Activated CD8-positive, alpha-beta memory T cell treated with anti-CD3 and anti-CD28 coated beads for 36 hours (primary cell): ENCODE measurements around the gene MARS1. TPM values are rescaled to one million over a fixed set of nuclear protein-coding genes. Genes with fewer than 3 reads are reported as not detected.
"Not testable (repeated sequence)": the region's sequence is repeated elsewhere in the genome, so short reads cannot be mapped to it uniquely, and the experiment has no call there.

Experiments
- CTCF ChIA-PET: fragments of 350-600 bp; sonication (Branson Sonifier 250); formaldehyde crosslinking; loops from one replicate; lab custom pipeline; 2021; ENCODE audit warnings: antibody characterized with exemption; lab: Charles Lee
- POLR2A ChIA-PET: fragments of 350-600 bp; sonication (Branson Sonifier 250); formaldehyde crosslinking; loops from one replicate; lab custom pipeline; 2021; ENCODE audit warnings: antibody characterized with exemption; lab: Charles Lee
- total RNA-seq, 2 experiments: library from RNA; stranded (reverse); gene quantifications; one replicate each; pipeline ENCODE4 v1.2.3, GENCODE V29; 2021

Gene MARS1
- 100 to 1,000 TPM; 438 to 455 TPM for total RNA-seq

DNA sequence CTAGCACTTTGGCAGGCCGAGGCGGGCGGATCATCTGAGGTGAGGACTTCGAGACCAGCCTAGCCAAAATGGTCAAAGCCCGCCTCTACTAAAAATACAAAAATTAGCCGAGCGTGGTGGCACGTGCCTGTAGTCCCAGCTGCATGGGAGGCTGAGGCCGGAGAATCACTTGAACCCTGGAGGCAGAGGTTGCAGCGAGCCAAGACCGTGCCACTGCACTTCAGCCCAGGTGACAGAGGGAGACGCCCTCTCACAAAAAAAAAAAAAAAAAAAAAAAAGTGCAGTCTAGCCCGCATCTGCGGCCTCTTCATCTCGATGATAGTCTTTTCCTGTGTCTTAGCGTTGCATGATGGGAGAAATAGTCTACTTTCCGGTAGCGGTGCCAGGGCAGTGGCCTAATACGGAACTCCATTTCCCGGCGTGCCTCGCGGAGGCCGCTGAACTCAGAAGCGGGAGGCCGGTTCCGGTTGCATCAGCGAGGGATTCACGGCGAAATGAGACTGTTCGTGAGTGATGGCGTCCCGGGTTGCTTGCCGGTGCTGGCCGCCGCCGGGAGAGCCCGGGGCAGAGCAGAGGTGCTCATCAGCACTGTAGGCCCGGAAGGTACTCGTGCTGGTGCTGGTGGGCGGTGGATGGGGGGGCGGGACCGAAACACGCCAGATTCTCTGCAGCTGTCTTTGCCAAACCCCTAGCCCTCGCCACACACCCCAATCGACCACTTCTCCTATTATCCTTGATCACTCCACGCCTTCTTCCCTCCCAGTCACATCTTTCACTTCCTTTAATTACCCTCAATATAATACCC, at the start of gene MARS1:
MARS1 (plus strand) TSS at position 472 of the 805 bp plus-strand sequence; CDS start at position 495, 23 bp downstream.
- ChIA-PET POLR2A (interaction anchor here (1.6 kb wide), 1 partner anchor 32 kb away, joined by 7 read pairs; the partner anchor contains the start of gene DDIT3), CTCF (interaction anchor here (0.8 to 1.6 kb wide), 6 partner anchors 8 to 53 kb away, joined by 3 to 5 read pairs (median 4); partner anchors contain the start of genes ARHGAP9, DDIT3 and INHBC)

DNA sequence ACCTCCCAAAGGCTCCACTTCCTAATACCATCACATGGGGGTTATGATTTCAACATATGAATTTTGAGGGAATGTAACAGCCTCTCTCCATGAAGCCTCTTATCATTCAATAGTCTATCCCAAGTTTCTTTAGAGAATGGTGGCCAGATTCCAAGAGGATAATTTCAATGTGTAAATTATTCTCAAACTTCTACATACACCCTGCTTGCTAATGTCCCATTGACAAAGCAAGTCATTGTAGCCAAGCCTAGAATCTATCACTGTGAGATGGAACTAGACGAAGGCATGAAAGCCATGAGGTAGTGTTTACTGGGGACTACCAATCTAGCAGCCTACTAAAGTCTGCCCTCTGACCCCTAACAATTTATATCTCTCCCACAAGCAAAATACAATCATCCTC, 49.5 kb upstream of the MARS1 start:
- ChIA-PET POLR2A (no interaction called here), CTCF (interaction anchor here (0.6 to 1.4 kb wide), 2 partner anchors 15 to 46 kb away, joined by 3 to 4 read pairs; no protein-coding TSS in a partner anchor)

DNA sequence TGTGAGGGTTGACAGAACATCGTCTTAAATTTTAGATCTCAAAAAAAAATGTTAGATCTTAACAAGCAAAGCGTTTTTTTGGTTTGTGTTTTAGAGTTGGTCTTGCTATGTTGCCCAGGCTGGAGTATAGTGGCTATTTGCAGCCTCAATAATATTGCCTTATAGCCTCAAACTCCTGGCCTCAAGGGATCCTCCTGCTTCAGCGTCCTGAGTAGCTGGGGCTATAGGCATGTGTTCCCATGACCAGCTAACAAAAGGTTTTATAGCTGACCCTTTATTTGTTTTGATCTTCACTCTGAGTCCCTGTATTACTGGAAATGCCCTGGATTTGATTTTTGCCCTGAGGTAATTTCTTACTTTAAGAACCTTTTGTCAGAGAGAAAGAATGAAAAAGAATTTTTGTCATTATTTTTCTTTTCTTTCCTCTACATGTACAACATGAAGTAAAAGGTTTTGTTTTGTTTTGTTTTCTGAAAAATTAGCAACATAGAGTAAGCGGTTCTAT, 48.1 kb upstream of the MARS1 start:
- POLR2A ChIA-PET, result no interaction called here
- CTCF ChIA-PET, result no interaction called here

DNA sequence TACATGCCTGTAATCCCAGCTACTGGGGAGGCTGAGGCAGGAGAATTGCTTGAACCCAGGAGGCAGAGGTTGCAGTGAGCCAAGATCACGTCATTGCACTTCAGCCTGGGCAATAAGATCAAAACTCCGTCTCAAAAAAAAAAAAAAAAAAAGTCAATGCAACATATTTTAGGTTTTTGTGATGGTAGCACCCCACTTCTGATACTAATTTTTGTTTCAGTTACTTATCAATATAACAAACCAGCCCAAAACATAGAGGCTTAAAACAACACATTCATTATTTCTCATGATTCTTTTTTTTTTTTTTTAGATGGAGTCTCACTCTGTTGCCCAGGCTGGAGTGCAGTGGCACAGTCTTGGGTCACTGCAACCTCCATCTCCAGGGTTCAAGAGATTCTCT, 46.5 kb upstream of the MARS1 start:
- POLR2A ChIA-PET, result not testable (repeated sequence)
- CTCF ChIA-PET, result interaction anchor here (2.3 kb wide), 1 partner anchor 11 kb away, joined by 10 read pairs; no protein-coding TSS in a partner anchor

DNA sequence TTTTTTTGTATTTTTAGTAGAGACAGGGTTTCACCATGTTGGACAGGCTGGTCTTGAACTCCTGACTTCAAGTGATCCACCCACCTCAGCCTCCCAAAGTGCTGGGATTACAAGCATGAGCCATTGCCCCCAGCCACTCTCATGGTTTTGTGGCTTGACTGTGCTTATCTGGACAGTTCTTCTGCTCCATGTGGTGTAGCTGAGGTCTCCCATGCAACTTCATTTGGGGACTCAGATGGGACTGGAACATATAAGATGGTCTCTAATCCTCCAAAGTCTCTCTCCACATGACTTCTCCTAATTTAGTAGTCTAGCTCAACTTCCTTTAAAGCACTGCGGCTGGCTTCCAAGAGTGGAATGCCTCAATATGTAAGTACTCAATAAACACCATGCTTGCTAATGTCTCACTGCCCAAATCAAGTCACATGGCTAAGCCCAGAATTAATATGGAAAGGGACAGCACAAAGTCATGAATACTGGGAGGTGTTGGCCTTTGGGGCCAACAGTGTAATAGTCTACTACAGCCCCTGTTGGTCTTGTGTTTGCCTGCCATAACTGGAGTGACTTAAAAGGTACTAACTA, 45.9 kb upstream of the MARS1 start:
- POLR2A ChIA-PET, result no interaction called here

DNA sequence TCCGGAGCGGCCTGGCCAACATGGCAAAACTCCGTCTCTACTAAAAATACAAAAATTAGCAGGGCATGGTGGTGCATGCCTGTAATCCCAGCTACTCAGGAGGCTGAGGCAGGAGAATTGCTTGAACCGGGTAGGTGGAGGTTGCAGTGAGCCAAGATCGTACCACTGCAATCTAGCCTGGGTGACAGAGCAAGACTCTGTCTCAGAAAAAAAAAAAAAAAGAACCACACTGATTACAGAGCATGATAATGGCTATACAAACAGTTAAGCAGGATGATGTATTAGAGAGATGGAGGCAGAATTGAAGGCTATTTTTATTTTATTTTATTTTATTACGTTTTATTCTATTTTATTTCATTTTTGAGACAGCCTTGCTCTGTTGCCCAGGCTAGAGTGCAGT, 43.5 kb upstream of the MARS1 start:
- CTCF ChIA-PET, result not testable (repeated sequence)

More for the DNA sequence above, 45.9 kb upstream of the MARS1 start:
- CTCF ChIA-PET, result interaction anchor here (2.3 kb wide), 1 partner anchor 11 kb away, joined by 10 read pairs; no protein-coding TSS in a partner anchor

DNA sequence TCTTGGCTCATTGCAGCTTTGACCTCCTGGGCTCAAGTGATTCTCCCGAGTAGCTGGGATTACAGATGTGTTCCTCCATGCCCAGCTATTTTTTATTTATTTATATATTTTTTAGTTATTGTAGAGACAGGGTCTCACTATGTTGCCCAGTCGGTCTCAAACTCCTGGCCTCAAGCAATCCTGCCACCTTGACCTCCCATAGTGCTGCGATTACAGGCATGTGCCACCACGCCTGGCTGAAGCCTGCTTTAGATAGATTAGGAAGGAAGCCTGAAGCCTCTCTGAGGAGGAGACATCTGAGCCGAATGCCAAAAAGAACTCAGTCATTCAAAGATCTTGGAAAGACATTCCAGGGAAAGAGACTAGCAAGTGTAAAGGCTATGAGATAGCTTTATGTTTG, 43.1 kb upstream of the MARS1 start:
- ChIA-PET POLR2A (no interaction called here), CTCF (no interaction called here)

More for the DNA sequence above, 43.5 kb upstream of the MARS1 start:
- POLR2A ChIA-PET, result not testable (repeated sequence)

DNA sequence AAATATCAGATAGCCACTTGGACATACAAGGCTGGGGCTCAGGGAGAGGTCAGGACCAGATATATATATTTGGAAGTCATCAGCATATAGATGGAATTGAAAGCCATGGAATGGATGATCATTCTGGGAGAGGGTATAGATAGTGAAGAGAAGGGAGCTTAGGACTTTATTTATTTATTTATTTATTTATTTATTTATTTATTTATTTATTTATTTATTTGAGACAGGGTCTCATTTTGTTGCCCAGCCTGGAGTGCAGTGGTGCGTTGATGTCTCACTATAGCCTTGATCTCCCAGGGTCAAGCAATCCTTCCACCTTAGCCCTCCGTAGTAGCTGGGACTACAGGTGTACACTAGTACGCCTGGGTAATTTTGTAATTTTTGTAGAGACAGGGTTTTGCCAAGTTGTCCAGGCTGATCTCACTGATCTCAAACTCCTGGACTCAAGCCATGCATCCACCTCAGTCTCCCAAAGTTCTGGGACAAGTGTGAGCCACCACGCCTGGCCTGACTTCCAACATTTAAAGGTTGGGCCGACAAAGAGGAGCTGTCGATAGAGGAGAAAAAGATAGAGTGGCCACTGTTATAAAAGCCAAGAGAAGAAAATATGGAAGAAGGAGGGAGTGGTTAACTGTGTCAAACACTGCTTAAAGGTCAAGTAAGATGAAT, 41.4 kb upstream of the MARS1 start:
- CTCF ChIA-PET, result interaction anchor here (0.6 to 1.8 kb wide), 4 partner anchors 13 to 190 kb away, joined by 3 to 8 read pairs (median 4); partner anchors contain the start of gene GLI1
- POLR2A ChIA-PET, result no interaction called here

DNA sequence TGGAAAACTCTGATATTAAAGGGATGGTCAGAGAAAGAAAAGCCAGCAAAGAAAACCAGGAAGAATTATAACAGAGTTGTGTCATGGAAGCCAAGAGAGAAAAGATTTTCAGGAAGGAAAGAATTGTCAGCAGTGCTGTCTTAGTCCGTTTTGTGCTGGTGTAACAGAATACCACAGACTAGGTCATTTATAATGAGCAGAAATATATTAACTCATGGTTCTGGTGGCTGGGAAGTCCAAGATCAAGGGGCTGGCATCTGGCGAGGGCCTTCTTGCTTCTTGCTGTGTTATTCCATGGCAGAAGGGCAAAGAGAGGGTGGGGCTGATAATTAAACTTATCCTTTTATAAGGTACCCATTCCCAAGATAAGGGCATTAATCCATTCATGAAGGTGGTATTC, 39.2 kb upstream of the MARS1 start:
- ChIA-PET CTCF (interaction anchor here (2.6 kb wide), 1 partner anchor 10 kb away, joined by 9 read pairs; no protein-coding TSS in a partner anchor), POLR2A (no interaction called here)

DNA sequence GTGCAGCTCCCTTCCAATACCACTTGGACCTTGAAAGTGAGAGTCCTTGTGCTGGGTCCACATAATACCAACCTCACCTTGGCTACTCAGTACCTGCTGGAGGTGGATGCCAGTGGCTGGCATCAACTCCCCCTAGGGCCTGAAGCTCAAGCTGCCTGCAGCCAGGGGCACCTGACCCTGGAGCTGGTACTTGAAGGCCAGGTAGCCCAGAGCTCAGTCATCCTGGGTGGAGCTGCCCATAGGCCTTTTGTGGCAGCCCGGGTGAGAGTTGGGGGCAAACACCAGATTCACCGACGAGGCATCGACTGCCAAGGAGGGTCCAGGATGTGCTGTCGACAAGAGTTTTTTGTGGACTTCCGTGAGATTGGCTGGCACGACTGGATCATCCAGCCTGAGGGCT, 38.5 kb upstream of the MARS1 start:
- ChIA-PET POLR2A (no interaction called here), CTCF (interaction anchor here (2.6 kb wide), 1 partner anchor 9 kb away, joined by 9 read pairs; no protein-coding TSS in a partner anchor)

DNA sequence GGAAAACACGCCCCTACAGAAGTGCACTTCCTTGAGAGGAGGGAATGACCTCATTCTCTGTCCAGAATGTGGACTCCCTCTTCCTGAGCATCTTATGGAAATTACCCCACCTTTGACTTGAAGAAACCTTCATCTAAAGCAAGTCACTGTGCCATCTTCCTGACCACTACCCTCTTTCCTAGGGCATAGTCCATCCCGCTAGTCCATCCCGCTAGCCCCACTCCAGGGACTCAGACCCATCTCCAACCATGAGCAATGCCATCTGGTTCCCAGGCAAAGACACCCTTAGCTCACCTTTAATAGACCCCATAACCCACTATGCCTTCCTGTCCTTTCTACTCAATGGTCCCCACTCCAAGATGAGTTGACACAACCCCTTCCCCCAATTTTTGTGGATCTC, 37.8 kb upstream of the MARS1 start:
- CTCF ChIA-PET, result interaction anchor here (0.7 to 2.6 kb wide), 5 partner anchors 9 to 32 kb away, joined by 3 to 9 read pairs (median 3); partner anchors contain the start of gene GLI1
- POLR2A ChIA-PET, result no interaction called here

DNA sequence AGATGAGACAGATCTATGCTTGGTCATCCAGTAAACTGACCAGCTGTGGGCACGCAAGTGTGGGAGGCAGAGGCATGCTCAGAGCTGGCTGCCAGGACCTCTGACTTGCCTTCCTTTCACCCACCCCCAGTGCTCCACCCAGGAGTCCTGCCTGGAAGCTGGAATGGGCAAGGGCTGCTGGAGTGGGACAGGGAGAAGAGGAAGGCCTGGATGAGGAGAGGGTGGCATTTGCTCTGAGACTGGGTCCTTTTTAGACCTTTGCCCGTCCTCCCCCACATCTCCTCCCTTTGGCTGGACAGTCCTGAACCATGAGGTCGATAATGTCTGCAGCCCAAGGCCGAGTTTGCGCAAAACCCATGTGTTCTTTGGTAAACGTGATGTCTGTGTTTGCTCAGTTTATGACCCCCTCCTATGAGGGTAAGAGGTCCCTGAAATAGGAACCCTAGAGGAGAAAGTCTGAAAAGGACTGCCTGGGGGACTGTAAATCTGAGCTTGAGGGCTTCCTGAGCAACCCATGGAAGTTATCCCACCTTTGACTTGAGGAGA, 36.6 kb upstream of the MARS1 start:
- ChIA-PET CTCF (interaction anchor here (0.8 to 3.1 kb wide), 4 partner anchors 9 to 198 kb away, joined by 3 to 26 read pairs (median 10); no protein-coding TSS in a partner anchor), POLR2A (interaction anchor here (0.5 to 1.8 kb wide), 3 partner anchors 14 to 210 kb away, joined by 3 to 9 read pairs (median 5); no protein-coding TSS in a partner anchor)

DNA sequence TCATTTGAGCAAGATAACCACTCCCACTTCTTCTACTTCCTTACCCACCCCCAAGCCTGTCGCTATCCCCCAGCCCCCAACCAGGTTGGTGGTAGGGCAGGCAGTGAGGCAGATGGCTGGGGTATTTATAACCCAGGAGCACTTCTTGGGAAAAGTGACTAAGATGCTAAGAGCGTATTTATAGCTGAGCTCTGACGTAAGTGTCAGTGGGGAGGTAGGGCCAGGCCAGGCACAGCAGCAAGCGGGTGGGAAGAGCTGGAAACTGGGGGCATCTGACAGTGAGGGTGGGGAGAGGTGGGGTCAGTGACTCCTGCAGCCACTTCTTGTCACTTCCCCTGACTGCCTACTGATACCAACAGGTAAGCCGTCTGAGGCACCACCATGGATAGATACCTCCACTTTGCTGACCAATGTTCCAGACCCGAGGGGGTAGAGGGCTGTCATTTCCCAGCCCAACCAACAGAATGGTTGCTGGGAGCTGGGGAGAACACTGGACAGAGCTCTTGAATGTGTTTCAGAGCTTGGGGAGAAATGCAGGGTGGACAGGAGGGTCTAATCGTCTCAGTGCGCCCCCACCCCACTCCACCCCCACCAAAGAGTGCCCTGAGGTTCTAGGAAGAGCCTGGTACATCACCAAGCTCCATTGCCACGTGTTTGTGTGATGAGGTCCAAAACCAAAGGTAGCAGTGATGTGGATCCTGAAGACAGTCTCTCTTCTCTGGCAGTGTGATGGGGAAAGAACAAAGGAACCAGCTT, 35.5 kb upstream of the MARS1 start:
- ChIA-PET CTCF (interaction anchor here (0.6 to 3.2 kb wide), 27 partner anchors 10 to 239 kb away, joined by 3 to 26 read pairs (median 3); no protein-coding TSS in a partner anchor), POLR2A (interaction anchor here (0.5 to 1.8 kb wide), 3 partner anchors 22 to 145 kb away, joined by 3 to 9 read pairs (median 3); no protein-coding TSS in a partner anchor)

DNA sequence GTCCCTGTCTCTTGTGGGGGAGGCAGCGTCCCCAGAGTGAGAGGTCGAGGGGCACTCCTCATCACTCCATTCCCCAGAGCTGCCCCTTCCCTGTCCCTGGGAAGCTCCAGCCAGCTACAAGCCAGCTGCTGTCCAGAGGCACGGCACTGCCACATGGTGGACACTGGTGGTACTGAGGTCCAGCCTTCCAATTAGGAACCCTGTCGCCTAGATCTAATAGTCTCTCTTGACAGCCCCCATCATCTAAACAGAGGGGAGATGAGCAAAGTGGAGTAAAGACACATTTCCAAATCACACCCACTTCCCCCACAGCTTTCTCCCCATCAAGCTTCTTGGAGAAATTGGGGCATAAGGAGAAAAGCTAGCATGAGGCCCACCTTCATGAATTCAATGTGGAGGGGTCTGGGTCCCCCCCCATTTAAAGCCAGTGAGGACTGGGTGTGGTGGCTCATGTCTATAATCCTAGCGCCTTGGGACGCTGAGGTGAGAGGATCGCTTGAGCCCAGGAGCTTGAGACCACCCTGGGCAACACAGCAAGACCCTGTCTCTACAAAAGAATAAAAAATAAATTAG, 34.8 kb upstream of the MARS1 start:
- ChIA-PET POLR2A (interaction anchor here (0.6 to 1.8 kb wide), 3 partner anchors 23 to 210 kb away, joined by 3 to 9 read pairs (median 3); no protein-coding TSS in a partner anchor), CTCF (interaction anchor here (0.6 to 3.2 kb wide), 28 partner anchors 9 to 240 kb away, joined by 3 to 26 read pairs (median 3); no protein-coding TSS in a partner anchor)

DNA sequence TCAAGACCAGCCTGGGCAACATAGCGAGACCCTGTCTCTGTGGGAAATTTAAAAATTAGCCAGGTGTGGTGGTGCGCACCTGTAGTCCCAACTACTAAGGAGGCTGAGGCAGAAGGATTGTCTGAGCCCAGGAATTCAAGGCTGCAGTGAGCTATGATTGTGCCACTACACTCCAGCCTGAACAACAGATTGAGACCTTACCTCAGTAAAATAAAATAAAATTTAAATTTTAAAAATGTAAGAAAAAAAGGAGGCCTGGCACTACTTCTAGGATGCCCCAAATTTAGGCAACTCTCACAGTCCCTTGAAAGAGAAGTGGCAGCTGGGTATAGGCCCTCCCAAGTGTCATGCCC, 33.7 kb upstream of the MARS1 start:
- CTCF ChIA-PET, result interaction anchor here (1.8 to 3.2 kb wide), 2 partner anchors 8 to 24 kb away, joined by 4 to 14 read pairs; no protein-coding TSS in a partner anchor

DNA sequence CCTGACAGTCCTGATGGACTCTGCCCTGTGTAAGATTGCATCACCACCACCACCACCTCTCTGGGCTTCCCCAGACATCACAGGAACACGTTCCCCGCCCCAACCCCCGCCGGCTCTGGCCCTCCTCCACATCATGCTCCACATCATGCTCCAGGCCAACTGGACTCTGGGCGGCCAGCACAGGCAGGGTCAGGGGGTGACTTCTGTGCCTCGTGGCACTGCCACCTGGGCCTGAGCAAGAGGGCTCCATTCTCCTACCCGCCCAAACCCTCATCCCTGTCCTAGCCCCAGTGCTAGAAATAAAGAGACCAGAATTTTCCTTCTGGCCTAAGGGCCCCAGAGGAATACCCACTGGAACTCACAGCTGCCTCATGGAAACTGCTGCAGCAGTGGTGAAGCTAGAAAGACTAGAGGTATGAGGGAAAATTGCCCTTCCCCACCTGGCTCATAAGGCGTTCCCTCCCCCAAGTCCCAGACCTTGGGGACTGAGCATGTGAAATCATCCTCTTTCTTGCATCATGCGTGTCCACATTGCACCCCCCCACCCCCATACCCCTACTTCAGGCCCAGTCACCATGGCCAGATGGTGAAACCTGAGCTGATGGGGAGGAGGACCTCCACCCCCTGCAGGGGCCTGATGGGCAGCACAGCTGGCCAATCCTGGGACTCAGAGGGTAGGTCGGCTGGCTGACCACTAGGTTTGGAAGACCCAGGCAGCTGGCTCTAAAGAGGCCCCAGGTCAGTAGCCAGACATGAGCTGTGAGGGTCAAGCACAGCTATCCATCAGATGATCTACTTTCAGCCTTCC, 33.1 kb upstream of the MARS1 start, which contains the start of gene INHBE:
INHBE (plus strand) TSS at position 742 of the 808 bp plus-strand sequence. CDS start 230 bp downstream, outside the sequence.
- ChIA-PET POLR2A (interaction anchor here (0.6 kb wide), 3 partner anchors 25 to 730 kb away, joined by 4 to 8 read pairs (median 4); partner anchors contain the start of gene NACA), CTCF (interaction anchor here (1.0 to 3.2 kb wide), 13 partner anchors 8 to 226 kb away, joined by 3 to 16 read pairs (median 4); partner anchors contain the start of gene SHMT2)

More for the DNA sequence above, 33.7 kb upstream of the MARS1 start:
- POLR2A ChIA-PET, result no interaction called here
